ENCODE results near the gene ZNF521. TPM values are rescaled to one million over a fixed set of nuclear protein-coding genes. Genes with fewer than 3 reads are reported as not detected.

Gene ZNF521
- total RNA-seq, 1 experiment from 2014 or later = not detected

GRCh38 chr18:25329783-25330182, 22.2 kb downstream of the ZNF521 start:
- H3K9me2 ChIP-seq (replicated peaks; ENCODE audit: insufficient read depth, low read length) = no peaks in the 10 kb centered on the region
- no peak overlapping the region for H3K4me2 ChIP-seq (ENCODE audit: low read depth, low read length, poor library complexity, severe bottlenecking)
- H3K9me3 ChIP-seq (ENCODE audit: low read length) = no peaks in the 10 kb centered on the region
- no peaks in the 10 kb centered on the region for H3K36me3 ChIP-seq (ENCODE audit: insufficient read depth, low read length)
- H2AFZ ChIP-seq (ENCODE audit: low read length) = no peak overlapping the region
- peaks cover 4% of the 10 kb centered on the region for H3K4me1 ChIP-seq (ENCODE audit: low read length)
- no peak overlapping the region for H3K9ac ChIP-seq (ENCODE audit: low read length)
- H3K27me3 ChIP-seq (ENCODE audit: low read length) = no peaks in the 10 kb centered on the region
- H3K79me2 ChIP-seq (ENCODE audit: low read length) = no peaks in the 10 kb centered on the region
- DNase-seq = no peak
- H3K27ac ChIP-seq (ENCODE audit: low read length) = no peak overlapping the region
- no peak overlapping the region for H3K4me3 ChIP-seq (ENCODE audit: low read length)
- no peaks in the 10 kb centered on the region for H4K20me1 ChIP-seq (ENCODE audit: insufficient read depth, low read depth, low read length)

GRCh38 chr18:25327584-25327983, 24.4 kb downstream of the ZNF521 start:
- Histone ChIP-seq H3K27ac (ENCODE audit: low read length) (no peak overlapping the region), H3K9me3 (ENCODE audit: low read length) (no peaks in the 10 kb centered on the region), H3K9me2 (replicated peaks; ENCODE audit: insufficient read depth, low read length) (no peaks in the 10 kb centered on the region), H2AFZ (ENCODE audit: low read length) (no peak overlapping the region), H4K20me1 (ENCODE audit: insufficient read depth, low read depth, low read length) (no peaks in the 10 kb centered on the region), H3K4me1 (ENCODE audit: low read length) (peaks cover 10% of the 10 kb centered on the region), H3K36me3 (ENCODE audit: insufficient read depth, low read length) (no peaks in the 10 kb centered on the region), H3K4me2 (ENCODE audit: low read depth, low read length, poor library complexity, severe bottlenecking) (no peak overlapping the region), H3K79me2 (ENCODE audit: low read length) (no peaks in the 10 kb centered on the region), H3K9ac (ENCODE audit: low read length) (no peak overlapping the region), H3K4me3 (ENCODE audit: low read length) (no peak overlapping the region), H3K27me3 (ENCODE audit: low read length) (no peaks in the 10 kb centered on the region)
- DNase-seq = no peak

GRCh38 chr18:25326361-25326952, 25.5 kb downstream of the ZNF521 start:
- DNase-seq = no peak
- Histone ChIP-seq H3K27me3 (ENCODE audit: low read length) (no peaks in the 10 kb centered on the region), H3K79me2 (ENCODE audit: low read length) (no peaks in the 10 kb centered on the region), H3K4me3 (ENCODE audit: low read length) (no peak overlapping the region), H2AFZ (ENCODE audit: low read length) (no peak overlapping the region), H3K9me2 (replicated peaks; ENCODE audit: insufficient read depth, low read length) (no peaks in the 10 kb centered on the region), H3K4me2 (ENCODE audit: low read depth, low read length, poor library complexity, severe bottlenecking) (no peak overlapping the region), H3K9me3 (ENCODE audit: low read length) (no peaks in the 10 kb centered on the region), H3K9ac (ENCODE audit: low read length) (no peak overlapping the region), H3K27ac (ENCODE audit: low read length) (no peak overlapping the region), H4K20me1 (ENCODE audit: insufficient read depth, low read depth, low read length) (no peaks in the 10 kb centered on the region), H3K4me1 (ENCODE audit: low read length) (peaks cover 10% of the 10 kb centered on the region), H3K36me3 (ENCODE audit: insufficient read depth, low read length) (no peaks in the 10 kb centered on the region)

GRCh38 chr18:25322806-25323205, 29.2 kb downstream of the ZNF521 start:
- DNase-seq = no peak
- no peak overlapping the region for H3K4me2 ChIP-seq (ENCODE audit: low read depth, low read length, poor library complexity, severe bottlenecking)
- H3K27ac ChIP-seq (ENCODE audit: low read length) = no peak overlapping the region
- no peaks in the 10 kb centered on the region for H3K9me2 ChIP-seq (replicated peaks; ENCODE audit: insufficient read depth, low read length)
- H4K20me1 ChIP-seq (ENCODE audit: insufficient read depth, low read depth, low read length) = no peaks in the 10 kb centered on the region
- no peak overlapping the region for H2AFZ ChIP-seq (ENCODE audit: low read length)
- no peaks in the 10 kb centered on the region for H3K9me3 ChIP-seq (ENCODE audit: low read length)
- no peaks in the 10 kb centered on the region for H3K79me2 ChIP-seq (ENCODE audit: low read length)
- H3K27me3 ChIP-seq (ENCODE audit: low read length) = no peaks in the 10 kb centered on the region
- peaks cover 10% of the 10 kb centered on the region for H3K4me1 ChIP-seq (ENCODE audit: low read length)
- no peak overlapping the region for H3K9ac ChIP-seq (ENCODE audit: low read length)
- H3K4me3 ChIP-seq (ENCODE audit: low read length) = no peak overlapping the region
- no peaks in the 10 kb centered on the region for H3K36me3 ChIP-seq (ENCODE audit: insufficient read depth, low read length)

GRCh38 chr18:25316381-25317018, 35.5 kb downstream of the ZNF521 start:
- H3K27me3 ChIP-seq (ENCODE audit: low read length) = no peaks in the 10 kb centered on the region
- DNase-seq = no peak
- H3K79me2 ChIP-seq (ENCODE audit: low read length) = no peaks in the 10 kb centered on the region

GRCh38 chr18:25314838-25315190, 37.2 kb downstream of the ZNF521 start:
- no peak for DNase-seq
- H4K20me1 ChIP-seq (ENCODE audit: insufficient read depth, low read depth, low read length) = no peaks in the 10 kb centered on the region
- no peak overlapping the region for H3K4me3 ChIP-seq (ENCODE audit: low read length)
- no peak overlapping the region for H3K9ac ChIP-seq (ENCODE audit: low read length)
- H3K27me3 ChIP-seq (ENCODE audit: low read length) = no peaks in the 10 kb centered on the region
- no peaks in the 10 kb centered on the region for H3K4me1 ChIP-seq (ENCODE audit: low read length)
- no peak overlapping the region for H2AFZ ChIP-seq (ENCODE audit: low read length)
- H3K79me2 ChIP-seq (ENCODE audit: low read length) = no peaks in the 10 kb centered on the region
- H3K9me3 ChIP-seq (ENCODE audit: low read length) = no peaks in the 10 kb centered on the region
- H3K36me3 ChIP-seq (ENCODE audit: insufficient read depth, low read length) = no peaks in the 10 kb centered on the region
- H3K9me2 ChIP-seq (replicated peaks; ENCODE audit: insufficient read depth, low read length) = no peaks in the 10 kb centered on the region
- no peak overlapping the region for H3K27ac ChIP-seq (ENCODE audit: low read length)
- no peak overlapping the region for H3K4me2 ChIP-seq (ENCODE audit: low read depth, low read length, poor library complexity, severe bottlenecking)

More at GRCh38 chr18:25316381-25317018, 35.5 kb downstream of the ZNF521 start:
- H4K20me1 ChIP-seq (ENCODE audit: insufficient read depth, low read depth, low read length) = no peaks in the 10 kb centered on the region
- H3K27ac ChIP-seq (ENCODE audit: low read length) = no peak overlapping the region
- no peak overlapping the region for H2AFZ ChIP-seq (ENCODE audit: low read length)
- no peaks in the 10 kb centered on the region for H3K9me3 ChIP-seq (ENCODE audit: low read length)
- H3K9me2 ChIP-seq (replicated peaks; ENCODE audit: insufficient read depth, low read length) = no peaks in the 10 kb centered on the region
- no peak overlapping the region for H3K4me2 ChIP-seq (ENCODE audit: low read depth, low read length, poor library complexity, severe bottlenecking)
- no peak overlapping the region for H3K4me3 ChIP-seq (ENCODE audit: low read length)
- no peak overlapping the region for H3K9ac ChIP-seq (ENCODE audit: low read length)
- no peaks in the 10 kb centered on the region for H3K4me1 ChIP-seq (ENCODE audit: low read length)
- no peaks in the 10 kb centered on the region for H3K36me3 ChIP-seq (ENCODE audit: insufficient read depth, low read length)

GRCh38 chr18:25314151-25314837, 37.7 kb downstream of the ZNF521 start:
- Histone ChIP-seq H3K27ac (ENCODE audit: low read length) (no peak overlapping the region), H2AFZ (ENCODE audit: low read length) (no peak overlapping the region), H4K20me1 (ENCODE audit: insufficient read depth, low read depth, low read length) (no peaks in the 10 kb centered on the region), H3K9ac (ENCODE audit: low read length) (no peak overlapping the region), H3K27me3 (ENCODE audit: low read length) (no peaks in the 10 kb centered on the region), H3K4me2 (ENCODE audit: low read depth, low read length, poor library complexity, severe bottlenecking) (no peak overlapping the region), H3K9me2 (replicated peaks; ENCODE audit: insufficient read depth, low read length) (no peaks in the 10 kb centered on the region), H3K4me3 (ENCODE audit: low read length) (no peak overlapping the region), H3K36me3 (ENCODE audit: insufficient read depth, low read length) (no peaks in the 10 kb centered on the region), H3K79me2 (ENCODE audit: low read length) (no peaks in the 10 kb centered on the region), H3K4me1 (ENCODE audit: low read length) (no peaks in the 10 kb centered on the region), H3K9me3 (ENCODE audit: low read length) (no peaks in the 10 kb centered on the region)
- no peak for DNase-seq

GRCh38 chr18:25313268-25313667, 38.7 kb downstream of the ZNF521 start:
- Histone ChIP-seq H3K79me2 (ENCODE audit: low read length) (no peaks in the 10 kb centered on the region), H3K9me2 (replicated peaks; ENCODE audit: insufficient read depth, low read length) (no peaks in the 10 kb centered on the region), H3K4me1 (ENCODE audit: low read length) (no peaks in the 10 kb centered on the region), H3K4me3 (ENCODE audit: low read length) (no peak overlapping the region), H3K9me3 (ENCODE audit: low read length) (no peaks in the 10 kb centered on the region), H4K20me1 (ENCODE audit: insufficient read depth, low read depth, low read length) (no peaks in the 10 kb centered on the region), H3K27ac (ENCODE audit: low read length) (no peak overlapping the region), H2AFZ (ENCODE audit: low read length) (no peak overlapping the region), H3K27me3 (ENCODE audit: low read length) (no peaks in the 10 kb centered on the region), H3K36me3 (ENCODE audit: insufficient read depth, low read length) (no peaks in the 10 kb centered on the region), H3K9ac (ENCODE audit: low read length) (no peak overlapping the region), H3K4me2 (ENCODE audit: low read depth, low read length, poor library complexity, severe bottlenecking) (no peak overlapping the region)
- no peak for DNase-seq
